Measurements from ENCODE around the gene GPC5. TPM values are rescaled to one million over a fixed set of nuclear protein-coding genes. Genes with fewer than 3 reads are reported as not detected.

GPC5 gene
- total and polyA plus RNA-seq, 9 of the 15 experiments (the other 6 are each of a cell fraction or from before 2014, with no cell fraction given) = 0.18 to 0.27 TPM; not detected in 7

DNA sequence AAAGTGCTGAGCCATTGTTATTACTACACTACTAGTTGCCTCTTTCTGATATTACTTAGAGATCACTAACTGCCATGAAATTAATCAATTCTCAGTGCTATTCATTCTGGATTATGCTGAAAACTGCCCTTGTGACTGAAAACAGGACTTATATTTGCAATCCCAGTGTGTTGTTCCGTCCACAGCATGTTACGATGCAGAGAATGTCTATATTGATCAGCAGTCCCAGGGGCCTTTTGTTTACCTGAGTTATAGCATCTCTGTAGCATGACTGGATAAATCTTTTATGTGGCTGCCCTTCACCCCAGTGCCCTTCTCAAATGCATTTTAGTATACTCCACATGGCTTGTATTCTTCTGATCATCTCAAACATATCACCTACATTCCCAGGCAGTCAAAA lies 251.0 kb downstream of the GPC5 start:
- H3K27ac ChIP-seq (ENCODE audit: extremely low read depth, low read depth, low read length) = no peak overlapping the region
- H3K27me3 ChIP-seq (ENCODE audit: control insufficient read depth in 2 of 2, insufficient read depth in 2 of 2, low read length in 2 of 2) = no peaks in the 10 kb centered on the region
- no peaks in the 10 kb centered on the region for H4K20me1 ChIP-seq (replicated peaks; ENCODE audit: control insufficient read depth, insufficient read depth, low read length)
- 0 out of 2 replicates have a peak, but pooled peaks cover 6% of the 10 kb centered on the region for H3K9me3 ChIP-seq (replicated peaks; ENCODE audit: control insufficient read depth, insufficient read depth, low read depth, low read length)
- H3K36me3 ChIP-seq (ENCODE audit: control insufficient read depth, insufficient read depth, low read length) = no peaks in the 10 kb centered on the region
- H3K4me3 ChIP-seq = no peak overlapping the region
- TF ChIP-seq, protein P1, sequence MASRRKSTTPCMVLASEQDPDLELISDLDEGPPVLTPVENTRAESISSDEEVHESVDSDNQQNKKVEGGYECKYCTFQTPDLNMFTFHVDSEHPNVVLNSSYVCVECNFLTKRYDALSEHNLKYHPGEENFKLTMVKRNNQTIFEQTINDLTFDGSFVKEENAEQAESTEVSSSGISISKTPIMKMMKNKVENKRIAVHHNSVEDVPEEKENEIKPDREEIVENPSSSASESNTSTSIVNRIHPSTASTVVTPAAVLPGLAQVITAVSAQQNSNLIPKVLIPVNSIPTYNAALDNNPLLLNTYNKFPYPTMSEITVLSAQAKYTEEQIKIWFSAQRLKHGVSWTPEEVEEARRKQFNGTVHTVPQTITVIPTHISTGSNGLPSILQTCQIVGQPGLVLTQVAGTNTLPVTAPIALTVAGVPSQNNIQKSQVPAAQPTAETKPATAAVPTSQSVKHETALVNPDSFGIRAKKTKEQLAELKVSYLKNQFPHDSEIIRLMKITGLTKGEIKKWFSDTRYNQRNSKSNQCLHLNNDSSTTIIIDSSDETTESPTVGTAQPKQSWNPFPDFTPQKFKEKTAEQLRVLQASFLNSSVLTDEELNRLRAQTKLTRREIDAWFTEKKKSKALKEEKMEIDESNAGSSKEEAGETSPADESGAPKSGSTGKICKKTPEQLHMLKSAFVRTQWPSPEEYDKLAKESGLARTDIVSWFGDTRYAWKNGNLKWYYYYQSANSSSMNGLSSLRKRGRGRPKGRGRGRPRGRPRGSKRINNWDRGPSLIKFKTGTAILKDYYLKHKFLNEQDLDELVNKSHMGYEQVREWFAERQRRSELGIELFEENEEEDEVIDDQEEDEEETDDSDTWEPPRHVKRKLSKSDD (conservative IDR thresholded peaks at IDR 0.05; ENCODE audit: low read length) = no peak
- no peak for TF ChIP-seq RFX7 (CRISPR knock-in tag; IDR thresholded peaks at IDR 0.05)
- TF ChIP-seq, protein P2, sequence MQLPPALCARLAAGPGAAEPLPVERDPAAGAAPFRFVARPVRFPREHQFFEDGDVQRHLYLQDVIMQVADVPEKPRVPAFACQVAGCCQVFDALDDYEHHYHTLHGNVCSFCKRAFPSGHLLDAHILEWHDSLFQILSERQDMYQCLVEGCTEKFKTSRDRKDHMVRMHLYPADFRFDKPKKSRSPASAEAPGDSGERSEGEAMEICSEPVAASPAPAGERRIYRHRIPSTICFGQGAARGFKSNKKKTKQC (CRISPR knock-in tag; IDR thresholded peaks at IDR 0.05) = no peak
- peak; percentile 41 for TF ChIP-seq NELFE (IDR thresholded peaks at IDR 0.05; ENCODE audit: insufficient read depth, insufficient read length)
- TF ChIP-seq TGIF2 (CRISPR knock-in tag; IDR thresholded peaks at IDR 0.05) = 0 out of 2 replicates have a peak, but pooled peaks have one; percentile 37
- no peak for TF ChIP-seq DACH1 (IDR thresholded peaks at IDR 0.05; ENCODE audit: partially characterized antibody)
- TF ChIP-seq, protein P3, sequence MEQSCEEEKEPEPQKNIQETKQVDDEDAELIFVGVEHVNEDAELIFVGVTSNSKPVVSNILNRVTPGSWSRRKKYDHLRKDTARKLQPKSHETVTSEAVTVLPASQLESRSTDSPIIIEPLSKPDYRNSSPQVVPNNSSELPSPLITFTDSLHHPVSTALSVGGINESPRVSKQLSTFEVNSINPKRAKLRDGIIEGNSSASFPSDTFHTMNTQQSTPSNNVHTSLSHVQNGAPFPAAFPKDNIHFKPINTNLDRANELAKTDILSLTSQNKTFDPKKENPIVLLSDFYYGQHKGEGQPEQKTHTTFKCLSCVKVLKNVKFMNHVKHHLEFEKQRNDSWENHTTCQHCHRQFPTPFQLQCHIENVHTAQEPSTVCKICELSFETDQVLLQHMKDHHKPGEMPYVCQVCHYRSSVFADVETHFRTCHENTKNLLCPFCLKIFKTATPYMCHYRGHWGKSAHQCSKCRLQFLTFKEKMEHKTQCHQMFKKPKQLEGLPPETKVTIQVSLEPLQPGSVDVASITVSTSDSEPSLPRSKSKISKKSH (CRISPR knock-in tag; IDR thresholded peaks at IDR 0.05) = 0 out of 2 replicates have a peak, but pooled peaks have one; percentile 40
- no peak for ATAC-seq
- no peak overlapping the region for H3K4me2 ChIP-seq (ENCODE audit: insufficient read depth, low read length)
- no peak for DNase-seq (ENCODE audit: extremely low read depth in 1 of 4, low spot score in 3 of 4)
- no peaks in the 10 kb centered on the region for H3K4me1 ChIP-seq (replicated peaks in 1 of 2; ENCODE audit: control insufficient read depth in 2 of 2, insufficient read depth in 2 of 2, low read length in 2 of 2)
- FAIRE-seq = no peak
- intact Hi-C loops (cut with micrococcal nuclease) (no loop called here), in situ Hi-C loops (cut with MboI) (no loop called here)
- H3K9me1 ChIP-seq (ENCODE audit: control insufficient read depth, insufficient read depth, low read length) = no peaks in the 10 kb centered on the region
- no peaks in the 10 kb centered on the region for H3K79me2 ChIP-seq (ENCODE audit: control insufficient read depth, insufficient read depth, low read length)
- ChIA-PET CTCF (ENCODE audit: low intra/inter-chr PET ratio) (no interaction called here), POLR2A (no interaction called here)
- 3% methylated on average over 2 of the region's 2 CpGs for WGBS (ENCODE audit: insufficient coverage, low coverage, missing lambda C conversion rate)
- no peak overlapping the region for H2AFZ ChIP-seq (ENCODE audit: low read depth, low read length)
- BruUV-seq (replicated peaks) = no TSS peak
- no peak overlapping the region for H3K9ac ChIP-seq (ENCODE audit: insufficient read depth in 1 of 2, low read depth in 2 of 2, low read length in 2 of 2)
